Measurements from ENCODE around the gene DPPA4. TPM values are rescaled to one million over a fixed set of nuclear protein-coding genes. Genes with fewer than 3 reads are reported as not detected.

The DPPA4 gene
- polyA plus RNA-seq, 6 donors from 2014 or later = 2.7 to 8.7 (median 3.8) TPM

DNA sequence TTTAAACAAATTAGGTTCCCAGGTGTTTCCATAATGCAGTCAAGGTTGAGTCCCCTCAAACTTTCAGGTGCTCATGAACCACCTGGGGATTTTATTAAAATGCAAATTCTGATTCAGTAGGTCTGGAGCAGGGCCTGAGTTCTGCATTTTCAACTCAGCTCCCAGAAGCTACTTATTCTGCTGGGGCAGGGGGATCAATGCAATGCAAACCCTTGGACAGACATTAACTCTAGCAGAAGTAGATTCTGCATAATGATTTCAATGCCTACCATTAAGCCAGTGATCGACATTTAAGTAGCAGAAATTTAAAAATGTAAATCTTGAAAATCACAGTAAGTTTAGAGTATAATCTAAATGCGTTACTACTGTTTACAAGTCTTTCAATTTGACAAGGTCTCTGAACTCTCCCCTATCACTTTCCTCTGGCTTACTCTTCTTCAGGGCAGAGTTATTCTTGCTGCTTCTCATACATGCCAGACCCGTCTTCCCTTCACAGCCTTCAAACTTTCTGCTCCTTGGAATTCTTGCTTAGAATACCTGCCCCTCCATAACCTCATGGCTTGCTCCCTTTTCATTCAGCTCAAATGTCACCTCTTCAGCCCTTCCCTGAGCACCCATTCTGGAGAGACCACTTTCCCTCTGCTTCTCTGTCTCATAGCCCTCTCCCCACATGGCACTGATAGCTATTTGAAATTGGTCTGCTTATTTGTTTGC lies 19.3 kb upstream of the DPPA4 start:
- Mint-ChIP-seq H3K27ac (peak overlapping the region in 1 of 6 donors; percentile 3), H3K9me3 (no peaks in the 10 kb centered on the region), H3K4me3 (no peak overlapping the region), H3K27me3 (peaks cover 0 to 9% (median 0%) of the 10 kb centered on the region in 3 donors), H3K36me3 (no peaks in the 10 kb centered on the region), H3K4me1 (peaks cover 0 to 2% (median 0%) of the 10 kb centered on the region in 3 donors)
- DNase-seq (no peak), ATAC-seq (ENCODE audit: low read depth in 2 of 2) (no peak)

DNA sequence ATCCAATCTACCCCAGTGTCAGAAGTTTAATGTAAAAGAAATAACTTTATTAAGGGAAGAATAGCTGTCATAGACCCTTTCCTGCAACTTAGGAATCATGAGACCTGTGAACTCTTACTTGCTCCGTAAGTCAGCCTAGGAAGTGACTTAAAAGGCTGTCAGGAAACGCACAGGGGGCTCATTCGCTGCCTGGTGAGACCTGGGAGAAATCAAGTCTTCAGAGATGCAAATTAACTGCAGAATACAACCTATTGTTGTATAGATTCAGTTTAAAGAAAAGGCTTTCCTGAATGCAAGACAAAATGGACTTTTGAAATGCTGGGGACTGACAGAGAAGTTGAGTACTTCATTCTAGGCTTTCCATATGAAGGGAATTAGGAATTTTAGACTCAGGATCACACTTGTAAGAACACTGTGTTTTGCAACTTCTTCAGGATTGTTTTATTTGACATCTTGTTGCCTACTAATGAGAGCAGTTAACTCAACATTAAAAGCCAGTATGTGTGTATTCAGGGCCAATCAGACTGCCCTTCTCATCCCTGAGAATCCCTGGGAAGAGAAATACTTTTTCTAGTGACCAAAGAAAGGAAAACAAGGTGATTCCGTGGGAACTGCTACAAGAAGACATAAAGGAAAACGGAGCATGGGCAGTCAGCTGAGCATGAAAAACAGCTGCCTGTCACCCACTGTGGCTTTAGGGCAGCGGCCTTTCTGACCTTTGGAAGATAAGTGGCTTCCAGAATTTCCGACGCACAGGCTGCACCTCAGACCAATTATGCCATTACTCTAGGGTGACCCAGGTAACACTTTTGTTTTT lies 18.5 kb upstream of the DPPA4 start:
- no peaks in the 10 kb centered on the region for H3K9me3 Mint-ChIP-seq
- H3K27ac Mint-ChIP-seq = no peak overlapping the region
- no peaks in the 10 kb centered on the region for H3K36me3 Mint-ChIP-seq
- no peak overlapping the region for H3K4me3 Mint-ChIP-seq
- DNase-seq (no peak), ATAC-seq (ENCODE audit: low read depth in 2 of 2) (no peak)
- peaks cover 0 to 9% (median 0%) of the 10 kb centered on the region in 3 donors for H3K27me3 Mint-ChIP-seq
- H3K4me1 Mint-ChIP-seq = peaks cover 0 to 2% (median 0%) of the 10 kb centered on the region in 3 donors

DNA sequence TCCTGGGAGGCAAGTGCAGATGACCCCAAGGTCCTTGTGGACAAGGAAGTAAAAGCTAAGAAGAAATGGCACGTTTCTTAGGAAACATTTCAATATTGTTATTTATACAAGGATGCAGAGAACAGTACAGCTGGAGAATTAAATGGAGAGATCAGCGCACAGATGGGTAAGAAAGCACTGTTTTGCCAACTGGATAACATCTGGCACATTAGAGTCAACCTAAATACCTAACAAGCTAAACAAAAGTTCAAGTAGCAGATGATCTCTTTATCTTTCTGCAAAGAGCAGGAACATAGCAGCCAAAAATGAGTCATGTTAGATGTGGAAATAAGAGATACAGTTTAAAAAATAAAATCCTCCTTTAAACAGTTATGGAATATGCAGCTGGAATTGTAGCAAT lies 15.7 kb upstream of the DPPA4 start:
- ATAC-seq (ENCODE audit: low read depth in 2 of 2) (no peak), DNase-seq (no peak)
- no peak overlapping the region for H3K4me3 Mint-ChIP-seq
- peaks cover 0 to 2% (median 0%) of the 10 kb centered on the region in 3 donors for H3K4me1 Mint-ChIP-seq
- H3K27me3 Mint-ChIP-seq = peaks cover 0 to 9% (median 0%) of the 10 kb centered on the region in 3 donors
- H3K27ac Mint-ChIP-seq = no peak overlapping the region
- no peaks in the 10 kb centered on the region for H3K36me3 Mint-ChIP-seq
- no peaks in the 10 kb centered on the region for H3K9me3 Mint-ChIP-seq

DNA sequence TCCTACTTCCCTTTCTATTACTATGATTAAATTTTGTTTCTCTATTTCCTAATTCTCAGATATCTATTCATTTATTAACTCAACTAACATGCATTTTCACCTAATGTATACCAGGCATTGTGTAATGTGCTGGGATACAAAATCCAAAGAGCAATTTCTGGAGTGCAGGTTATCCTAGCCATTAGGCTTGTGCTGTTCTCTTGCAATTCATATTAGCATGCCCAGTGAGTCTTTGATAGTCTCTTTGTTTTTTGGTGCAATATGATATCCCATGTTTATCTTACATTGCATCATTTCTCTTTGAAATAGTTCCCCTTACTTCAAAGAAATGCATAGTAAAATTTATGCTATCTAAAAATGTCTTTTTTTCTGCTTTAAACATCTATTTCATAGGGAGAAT lies 13.9 kb upstream of the DPPA4 start:
- H3K9me3 Mint-ChIP-seq = peaks cover 0 to under 1% (median 0%) of the 10 kb centered on the region in 7 donors
- H3K4me1 Mint-ChIP-seq = peaks cover 0 to 2% (median 0%) of the 10 kb centered on the region in 3 donors
- no peaks in the 10 kb centered on the region for H3K36me3 Mint-ChIP-seq
- peaks cover 0 to 9% (median 0%) of the 10 kb centered on the region in 3 donors for H3K27me3 Mint-ChIP-seq
- no peak overlapping the region for H3K27ac Mint-ChIP-seq
- no peak for ATAC-seq (ENCODE audit: low read depth in 2 of 2)
- no peak overlapping the region for H3K4me3 Mint-ChIP-seq
- DNase-seq = no peak

DNA sequence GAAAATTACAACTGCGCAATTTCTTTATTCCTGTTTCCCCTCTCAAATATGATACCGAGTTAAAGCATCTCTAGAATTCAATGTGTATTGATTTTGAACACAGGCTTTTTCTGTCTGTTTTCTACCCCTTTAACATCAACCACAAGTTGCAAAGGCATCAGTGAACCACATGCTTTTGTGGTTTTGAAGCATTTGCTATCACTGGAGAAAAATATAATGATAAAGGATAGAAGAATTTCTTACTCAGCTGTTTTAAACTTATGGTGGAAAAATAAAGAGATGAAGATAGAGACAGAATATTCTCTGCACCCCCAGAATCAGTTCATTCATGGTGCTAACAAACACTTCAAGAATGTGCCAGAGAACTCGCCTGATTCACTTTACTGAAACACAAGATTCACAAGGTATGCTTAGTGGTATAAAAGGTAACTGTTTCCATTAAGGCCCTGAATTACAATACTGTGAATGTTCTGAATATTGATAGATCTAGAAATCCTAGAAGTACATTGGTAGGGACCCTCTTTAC lies 9.5 kb upstream of the DPPA4 start:
- Mint-ChIP-seq H3K36me3 (no peaks in the 10 kb centered on the region), H3K4me3 (no peak overlapping the region), H3K27me3 (no peaks in the 10 kb centered on the region), H3K27ac (no peak overlapping the region), H3K9me3 (peaks cover 0 to 6% (median 0%) of the 10 kb centered on the region in 7 donors), H3K4me1 (no peaks in the 10 kb centered on the region)
- DNase-seq (no peak), ATAC-seq (ENCODE audit: low read depth in 2 of 2) (no peak)

DNA sequence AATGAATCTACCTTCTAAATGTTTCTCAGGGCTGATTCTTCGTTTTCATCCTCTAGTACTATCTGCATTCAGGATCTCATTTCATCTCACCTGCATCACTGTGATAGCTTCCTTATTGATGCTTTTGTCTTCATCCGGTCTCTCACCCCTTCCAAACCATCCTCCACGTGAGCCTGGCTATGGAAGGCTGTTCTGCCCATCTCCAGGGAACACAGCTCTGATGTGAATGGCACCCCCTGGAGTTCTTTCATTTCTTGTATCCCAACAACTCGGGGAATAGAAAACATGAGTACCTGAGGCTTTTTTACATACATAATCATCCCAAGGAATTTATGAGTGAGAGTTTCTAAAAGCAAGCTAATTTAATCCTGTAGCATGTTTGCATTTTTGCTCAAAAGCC lies 8.8 kb upstream of the DPPA4 start:
- H3K36me3 Mint-ChIP-seq = no peaks in the 10 kb centered on the region

DNA sequence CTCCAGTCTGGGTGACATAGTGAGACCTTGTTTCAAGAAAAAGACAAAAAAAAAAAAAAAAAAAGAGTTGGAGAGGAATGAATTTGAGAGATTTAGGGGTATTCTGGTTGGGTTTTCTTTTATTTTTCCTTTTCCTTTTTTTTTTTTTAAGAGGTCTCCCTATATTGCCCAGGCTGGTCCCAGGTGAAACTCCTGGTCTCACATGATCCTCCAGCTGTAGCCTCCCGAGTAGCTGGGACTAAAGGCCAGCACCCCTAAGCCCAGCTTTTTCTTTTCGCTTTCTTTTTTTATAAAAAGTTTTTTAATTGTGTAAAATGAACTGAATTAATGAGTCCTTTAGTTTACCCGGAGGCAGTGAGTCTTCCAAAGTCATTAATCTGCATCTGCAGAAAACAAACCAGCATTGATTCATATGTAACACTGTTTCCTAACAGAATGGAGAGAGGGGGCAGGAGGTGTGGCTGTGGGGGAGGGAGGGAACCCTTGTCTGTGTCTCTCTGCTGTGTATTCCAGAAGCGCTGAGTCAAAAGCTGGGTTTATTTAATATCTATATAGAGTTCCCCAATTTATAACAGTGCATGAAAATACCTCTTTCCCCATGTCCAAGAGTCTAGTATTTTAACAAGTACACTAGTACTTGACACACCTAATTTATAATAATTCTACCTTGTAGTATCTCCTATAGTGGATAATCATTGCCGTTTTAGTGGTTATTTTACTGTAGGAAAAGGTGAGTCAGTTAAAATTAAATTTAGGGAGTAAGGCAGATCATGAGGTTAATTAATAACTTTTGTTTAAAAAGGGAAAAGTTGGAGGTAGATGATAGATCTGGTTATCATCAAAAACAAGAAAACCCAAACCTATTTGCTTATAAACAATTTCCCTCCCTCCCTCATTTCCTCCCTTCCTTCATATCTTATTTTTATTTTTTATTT lies 2.6 kb upstream of the DPPA4 start:
- peaks cover 13 to 27% (median 26%) of the 10 kb centered on the region in 3 donors for H3K4me1 Mint-ChIP-seq
- H3K27me3 Mint-ChIP-seq = peaks cover 17 to 29% (median 26%) of the 10 kb centered on the region in 3 donors
- ATAC-seq (ENCODE audit: low read depth in 2 of 2) (no peak), DNase-seq (no peak)
- H3K4me3 Mint-ChIP-seq = no peak overlapping the region
- H3K9me3 Mint-ChIP-seq = peaks cover 0 to 12% (median 0%) of the 10 kb centered on the region in 7 donors
- H3K36me3 Mint-ChIP-seq = peaks cover 0 to 5% of the 10 kb centered on the region in 2 donors
- H3K27ac Mint-ChIP-seq = no peak overlapping the region

More for the DNA sequence above, 8.8 kb upstream of the DPPA4 start:
- H3K9me3 Mint-ChIP-seq = peaks cover 0 to 7% (median 0%) of the 10 kb centered on the region in 7 donors
- H3K4me3 Mint-ChIP-seq = no peak overlapping the region
- H3K27ac Mint-ChIP-seq = no peak overlapping the region
- H3K4me1 Mint-ChIP-seq = no peaks in the 10 kb centered on the region
- H3K27me3 Mint-ChIP-seq = no peaks in the 10 kb centered on the region
- DNase-seq (no peak), ATAC-seq (ENCODE audit: low read depth in 2 of 2) (no peak)

DNA sequence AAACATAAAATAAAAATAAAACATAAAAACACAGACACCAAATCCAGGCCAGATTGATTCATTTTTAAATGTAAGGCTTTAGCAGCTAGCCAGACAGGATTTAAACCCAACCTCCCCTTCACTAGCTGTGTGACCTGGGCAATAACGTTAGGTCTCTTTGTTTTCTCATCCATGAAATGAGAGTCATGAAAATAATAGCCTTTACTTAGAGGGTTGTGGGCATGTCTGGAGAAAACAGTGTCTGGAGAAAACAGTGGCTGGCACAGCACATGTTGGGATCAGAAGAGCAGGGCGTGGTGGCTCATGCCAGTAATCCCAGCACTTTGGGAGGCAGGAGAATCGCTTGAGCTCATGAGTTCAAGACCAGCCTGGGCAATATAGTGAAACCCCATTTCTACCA lies 1.9 kb upstream of the DPPA4 start:
- peaks cover 0 to 12% (median 0%) of the 10 kb centered on the region in 7 donors for H3K9me3 Mint-ChIP-seq
- ATAC-seq (ENCODE audit: low read depth in 2 of 2) (no peak), DNase-seq (no peak)
- H3K4me1 Mint-ChIP-seq = peaks cover 13 to 27% (median 26%) of the 10 kb centered on the region in 3 donors
- peaks cover 25 to 33% (median 29%) of the 10 kb centered on the region in 3 donors for H3K27me3 Mint-ChIP-seq
- peaks cover 0 to 5% of the 10 kb centered on the region in 2 donors for H3K36me3 Mint-ChIP-seq
- no peak overlapping the region for H3K4me3 Mint-ChIP-seq
- H3K27ac Mint-ChIP-seq = no peak overlapping the region

DNA sequence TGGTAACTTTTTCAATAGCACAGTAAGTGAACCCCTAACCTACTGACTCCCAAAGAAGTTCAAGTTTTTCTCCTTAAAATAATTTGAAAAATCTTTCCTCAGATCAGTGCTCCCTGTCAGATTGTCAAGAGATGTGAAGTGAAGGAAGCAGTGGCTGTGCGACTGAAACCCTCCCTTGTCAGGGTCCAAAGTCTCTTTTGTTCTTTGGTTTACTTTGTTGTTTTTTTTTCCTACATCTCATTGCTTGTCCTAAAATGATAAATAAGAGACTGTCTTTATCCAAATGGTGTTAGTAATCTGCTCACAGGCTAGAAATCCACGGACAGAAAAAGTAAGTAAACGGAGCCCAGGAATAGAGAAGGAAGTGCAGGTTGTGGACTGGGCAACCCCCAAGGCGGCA lies 976 bp upstream of the DPPA4 start:
- DNase-seq = no peak
- H3K4me3 Mint-ChIP-seq = peak overlapping the region in 5 of 8 donors; percentile 3 to 93 (median 61)
- H3K36me3 Mint-ChIP-seq = peaks cover 0 to 5% of the 10 kb centered on the region in 2 donors

DNA sequence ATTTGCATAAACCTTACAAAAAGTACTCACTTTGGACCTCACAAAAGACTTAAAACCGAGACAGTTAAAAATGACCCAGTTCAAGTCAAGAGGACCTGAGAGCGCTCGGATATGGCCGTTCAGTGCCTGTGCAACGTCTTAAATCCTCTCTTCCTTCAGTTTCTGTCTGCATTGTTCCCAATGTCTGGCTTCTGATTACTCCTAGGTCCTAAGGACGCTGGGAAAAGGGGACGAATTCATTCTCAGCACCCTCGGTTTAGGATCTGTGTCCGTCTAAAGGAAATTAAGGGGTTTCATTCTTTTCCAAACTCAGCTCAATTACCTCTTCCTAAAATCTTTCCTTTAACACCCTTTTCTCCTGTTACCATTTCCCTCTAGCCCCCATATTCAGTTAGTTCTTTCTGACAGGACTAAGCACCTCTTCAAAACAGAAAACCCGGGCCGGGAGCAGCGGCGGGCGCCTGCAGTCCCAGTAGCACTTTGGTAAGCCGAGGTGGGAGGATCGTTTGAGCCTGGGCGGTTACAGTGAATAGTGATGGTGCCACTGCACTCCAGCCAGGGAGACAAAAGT lies 970 bp downstream of the DPPA4 start:
- Mint-ChIP-seq H3K4me3 (peak overlapping the region; percentile 61 to 94 (median 90)), H3K27ac (peak overlapping the region in 5 of 6 donors; percentile 17 to 91 (median 52)), H3K36me3 (peaks cover 0 to 5% of the 10 kb centered on the region in 2 donors), H3K4me1 (peaks cover 13 to 30% (median 26%) of the 10 kb centered on the region in 3 donors), H3K27me3 (peaks cover 29 to 33% (median 29%) of the 10 kb centered on the region in 3 donors), H3K9me3 (peaks cover 0 to 8% (median 0%) of the 10 kb centered on the region in 7 donors)
- ATAC-seq (ENCODE audit: low read depth in 2 of 2) = peak; percentile 54 to 70
- DNase-seq = peak; percentile 10

More for the DNA sequence above, 976 bp upstream of the DPPA4 start:
- ATAC-seq (ENCODE audit: low read depth in 2 of 2) = no peak
- Mint-ChIP-seq H3K27me3 (peaks cover 29 to 33% (median 29%) of the 10 kb centered on the region in 3 donors), H3K9me3 (peaks cover 0 to 12% (median 0%) of the 10 kb centered on the region in 7 donors), H3K4me1 (peaks cover 13 to 27% (median 26%) of the 10 kb centered on the region in 3 donors), H3K27ac (no peak overlapping the region)

DNA sequence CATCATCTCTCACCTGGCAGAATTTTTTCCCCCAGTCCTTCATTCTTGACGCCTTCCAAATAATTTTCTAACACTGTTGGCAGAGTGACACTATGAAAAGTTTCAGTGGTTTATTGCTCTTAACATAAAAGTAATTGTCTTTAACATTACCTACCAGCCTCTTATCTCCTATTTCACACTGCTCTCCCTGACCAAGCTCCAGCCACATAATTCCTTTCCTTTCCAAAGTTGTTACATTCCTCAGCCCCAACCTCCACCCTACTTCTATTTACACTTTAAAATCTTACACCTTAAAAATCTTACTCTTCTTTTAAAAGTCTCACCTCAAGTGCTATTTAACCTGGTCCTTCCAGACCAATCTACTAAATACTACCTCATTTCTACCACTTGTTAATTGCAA lies 2.8 kb downstream of the DPPA4 start:
- Mint-ChIP-seq H3K9me3 (peaks cover 0 to 8% (median 0%) of the 10 kb centered on the region in 7 donors), H3K36me3 (peaks cover 0 to 5% of the 10 kb centered on the region in 2 donors), H3K27me3 (peaks cover 26 to 33% (median 29%) of the 10 kb centered on the region in 3 donors), H3K27ac (no peak overlapping the region), H3K4me3 (peak overlapping the region in 1 of 8 donors; percentile 22), H3K4me1 (peaks cover 13 to 30% (median 26%) of the 10 kb centered on the region in 3 donors)
- no peak for DNase-seq
- no peak for ATAC-seq (ENCODE audit: low read depth in 2 of 2)

DNA sequence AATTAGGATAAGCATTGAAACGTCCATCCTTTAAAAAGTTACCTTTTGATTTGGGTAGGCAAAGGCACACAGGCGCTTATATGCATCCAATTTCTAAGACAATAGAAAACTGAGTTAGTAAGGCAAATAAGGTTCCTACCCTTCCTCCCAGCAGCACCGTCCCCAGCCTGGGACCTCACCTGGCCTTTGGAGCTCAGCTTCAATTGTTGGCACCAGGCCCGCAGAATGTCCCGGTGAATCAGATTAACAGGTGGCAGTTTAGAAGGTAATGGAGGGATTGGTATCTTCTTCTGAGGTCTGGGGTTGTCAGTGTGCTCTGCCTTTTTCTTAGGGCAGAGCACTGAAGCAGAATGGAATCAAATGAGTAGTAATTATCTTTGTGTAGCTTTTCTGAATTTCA lies 5.7 kb downstream of the DPPA4 start:
- peaks cover 5 to 15% (median 12%) of the 10 kb centered on the region in 3 donors for H3K4me1 Mint-ChIP-seq
- DNase-seq = no peak
- H3K36me3 Mint-ChIP-seq = no peaks in the 10 kb centered on the region
- H3K27me3 Mint-ChIP-seq = peaks cover 10 to 17% (median 13%) of the 10 kb centered on the region in 3 donors
- no peaks in the 10 kb centered on the region for H3K9me3 Mint-ChIP-seq
- no peak overlapping the region for H3K4me3 Mint-ChIP-seq
- no peak for ATAC-seq (ENCODE audit: low read depth in 2 of 2)
- no peak overlapping the region for H3K27ac Mint-ChIP-seq
